Epithelial cell of proximal tubule (primary cell): ENCODE data around the gene ACIN1. TPM values are rescaled to one million over a fixed set of nuclear protein-coding genes. Genes with fewer than 3 reads are reported as not detected.

Source experiments
- DNase-seq: peaks from one replicate; pipeline ENCODE4 v3.0.0-alpha.2; 2011; ENCODE audit warnings: low read depth
- H3K4me3 ChIP-seq: 2 replicates; pipeline ENCODE4 v1.5.1; 2011; ENCODE audit warnings: low read depth, mild to moderate bottlenecking, low read length
- total RNA-seq: library from RNA; depleted of rRNA; stranded (reverse); fragments of >200 nt; gene quantifications from 2 replicates; pipeline ENCODE4 v1.2.3, GENCODE V29; 2015
- TF ChIP-seq, protein P1 (sequence below): conservative IDR thresholded peaks from 2 replicates; pipeline ENCODE4 v1.5.1; 2012; ENCODE audit warnings: low read depth, mild to moderate bottlenecking, low read length

Gene ACIN1
- total RNA-seq, 1 donor from 2014 or later: 84.1 TPM

DNA sequence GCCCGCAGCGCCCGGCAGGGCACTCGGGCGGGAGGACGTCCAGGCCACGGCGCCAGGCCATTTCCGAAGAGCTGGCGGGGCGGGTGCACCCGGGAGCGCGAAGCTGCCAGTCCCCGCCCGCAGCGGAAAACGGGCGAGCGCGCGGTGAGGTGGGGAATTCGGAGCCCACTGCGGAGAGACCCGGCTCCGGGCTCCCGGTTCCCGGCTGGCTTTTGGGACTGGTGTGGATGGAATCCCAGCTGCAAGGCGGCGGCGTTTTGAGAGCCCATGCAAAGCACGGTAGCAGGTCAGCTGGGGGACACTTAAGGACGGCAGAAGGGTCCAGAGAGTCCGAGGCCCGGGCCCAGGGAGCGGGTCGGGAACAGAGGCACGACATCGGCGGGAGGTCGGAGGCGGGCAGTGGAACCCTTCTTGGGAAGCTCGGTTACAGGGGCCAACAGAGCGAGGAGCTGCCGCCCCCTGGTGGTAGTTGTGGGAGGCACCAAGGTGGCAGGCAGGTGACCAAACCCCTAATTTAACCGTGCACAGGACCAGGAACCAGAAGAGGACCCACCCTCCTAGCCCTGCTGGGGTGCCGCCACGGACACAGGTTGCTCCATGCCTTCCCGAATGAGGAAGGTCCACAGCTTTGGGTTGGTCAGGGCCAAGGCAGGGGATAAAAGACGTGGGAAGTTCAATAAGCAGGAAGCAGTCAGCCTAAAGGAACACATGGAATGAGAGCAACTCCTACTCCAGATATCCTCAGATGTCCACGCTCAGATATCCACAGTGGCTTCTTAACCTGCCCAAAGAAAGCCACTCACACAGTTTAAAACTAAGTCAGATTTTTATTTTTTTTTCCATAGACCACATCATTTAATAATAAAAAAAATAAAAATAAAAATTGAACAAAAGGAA lies 36.9 kb downstream of the ACIN1 start:
- H3K4me3 ChIP-seq: peak overlapping the region; percentile 62
- TF ChIP-seq, protein P1, sequence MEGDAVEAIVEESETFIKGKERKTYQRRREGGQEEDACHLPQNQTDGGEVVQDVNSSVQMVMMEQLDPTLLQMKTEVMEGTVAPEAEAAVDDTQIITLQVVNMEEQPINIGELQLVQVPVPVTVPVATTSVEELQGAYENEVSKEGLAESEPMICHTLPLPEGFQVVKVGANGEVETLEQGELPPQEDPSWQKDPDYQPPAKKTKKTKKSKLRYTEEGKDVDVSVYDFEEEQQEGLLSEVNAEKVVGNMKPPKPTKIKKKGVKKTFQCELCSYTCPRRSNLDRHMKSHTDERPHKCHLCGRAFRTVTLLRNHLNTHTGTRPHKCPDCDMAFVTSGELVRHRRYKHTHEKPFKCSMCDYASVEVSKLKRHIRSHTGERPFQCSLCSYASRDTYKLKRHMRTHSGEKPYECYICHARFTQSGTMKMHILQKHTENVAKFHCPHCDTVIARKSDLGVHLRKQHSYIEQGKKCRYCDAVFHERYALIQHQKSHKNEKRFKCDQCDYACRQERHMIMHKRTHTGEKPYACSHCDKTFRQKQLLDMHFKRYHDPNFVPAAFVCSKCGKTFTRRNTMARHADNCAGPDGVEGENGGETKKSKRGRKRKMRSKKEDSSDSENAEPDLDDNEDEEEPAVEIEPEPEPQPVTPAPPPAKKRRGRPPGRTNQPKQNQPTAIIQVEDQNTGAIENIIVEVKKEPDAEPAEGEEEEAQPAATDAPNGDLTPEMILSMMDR: peak; percentile 94
- no peak for DNase-seq

DNA sequence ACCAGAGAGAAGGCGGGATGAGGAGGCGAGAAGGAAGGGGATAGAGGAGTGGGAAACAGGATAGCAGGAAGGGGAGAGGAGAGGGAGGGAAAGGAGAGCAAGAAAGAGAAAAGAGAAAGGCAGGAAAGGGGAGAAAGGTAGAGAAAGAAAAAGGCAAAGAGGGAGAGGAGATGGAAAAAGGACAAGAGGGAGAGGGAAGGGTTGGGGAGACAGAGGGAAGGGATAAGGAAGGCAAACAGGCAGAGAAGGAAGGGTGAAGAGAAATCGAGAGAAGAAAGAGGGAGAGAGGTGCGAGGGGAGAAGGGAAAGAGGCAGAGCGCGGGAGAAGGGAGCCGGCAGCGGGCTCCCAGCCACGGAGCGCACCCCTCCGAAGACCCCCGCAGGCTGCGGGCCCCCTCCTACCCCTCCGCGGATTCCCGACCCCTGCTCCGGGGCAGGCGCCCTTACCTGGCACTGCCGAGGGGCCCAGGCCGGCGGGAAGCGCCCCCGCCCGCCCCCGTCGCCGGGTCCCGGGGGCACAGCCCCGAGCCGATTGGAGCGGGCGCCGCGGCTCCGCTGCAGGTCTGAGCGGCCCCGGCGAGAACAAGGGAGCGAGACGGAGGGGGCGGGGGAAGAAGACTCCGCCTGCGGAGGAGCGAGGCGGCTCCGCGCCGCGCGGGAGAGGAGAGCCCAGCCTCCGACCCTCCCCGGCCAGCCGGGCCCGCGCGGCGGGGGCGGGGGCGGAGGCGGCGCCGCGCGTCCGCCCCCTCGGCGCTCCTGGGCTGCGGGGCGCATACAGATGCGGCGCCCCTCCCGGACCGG lies 37.8 kb downstream of the ACIN1 start, which contains the start of gene CDH24:
TSS of gene CDH24 (minus strand) at position 565 of the 801 bp plus-strand sequence. CDS start 1,787 bp downstream, outside the sequence.
- peak within 1 kb of the TSS; percentile 62 for H3K4me3 ChIP-seq
- no peak for DNase-seq
- TF ChIP-seq, protein P1: no peak

DNA sequence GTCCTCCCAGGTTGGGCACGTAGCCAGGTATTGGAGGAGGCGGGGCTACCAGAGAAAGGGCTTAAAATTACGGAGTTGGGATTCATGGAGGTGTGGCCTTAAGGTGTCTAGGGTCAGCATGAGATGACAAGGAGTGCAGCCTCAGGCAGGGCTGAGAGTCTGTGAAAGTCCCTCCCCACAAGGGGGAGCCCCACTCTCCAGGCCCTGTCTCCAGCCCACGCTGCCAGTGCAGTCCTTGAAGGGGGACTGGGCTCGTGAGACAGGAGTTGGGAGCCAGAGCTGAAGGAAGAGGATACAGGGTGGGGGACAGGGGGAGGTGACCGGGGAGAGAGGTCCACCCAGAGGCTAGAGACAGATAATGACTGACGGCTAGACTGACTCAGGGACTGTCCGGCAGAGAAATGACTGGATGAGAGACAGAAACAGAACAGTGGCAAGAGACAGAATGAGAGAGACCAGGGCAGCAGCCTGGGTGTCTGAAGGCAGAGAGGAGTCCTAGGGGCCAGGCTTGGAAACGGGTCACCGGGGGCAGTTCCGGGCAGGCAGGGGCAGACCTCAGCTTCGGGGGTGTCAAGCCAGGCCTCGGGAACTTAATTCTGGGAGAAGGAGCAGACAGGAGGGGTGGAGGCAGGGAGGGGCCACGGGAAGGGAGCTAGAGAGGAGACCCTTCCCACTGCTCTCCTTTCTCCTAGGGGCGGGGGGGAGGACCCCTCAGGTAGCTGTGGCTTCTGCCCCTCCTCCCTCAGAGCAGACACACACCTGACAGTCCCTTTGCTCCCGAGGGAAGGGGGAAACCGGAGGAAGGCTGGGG lies 38.6 kb downstream of the ACIN1 start:
- no peak for DNase-seq
- peak overlapping the region; percentile 62 for H3K4me3 ChIP-seq
- TF ChIP-seq, protein P1: peak; percentile 84

DNA sequence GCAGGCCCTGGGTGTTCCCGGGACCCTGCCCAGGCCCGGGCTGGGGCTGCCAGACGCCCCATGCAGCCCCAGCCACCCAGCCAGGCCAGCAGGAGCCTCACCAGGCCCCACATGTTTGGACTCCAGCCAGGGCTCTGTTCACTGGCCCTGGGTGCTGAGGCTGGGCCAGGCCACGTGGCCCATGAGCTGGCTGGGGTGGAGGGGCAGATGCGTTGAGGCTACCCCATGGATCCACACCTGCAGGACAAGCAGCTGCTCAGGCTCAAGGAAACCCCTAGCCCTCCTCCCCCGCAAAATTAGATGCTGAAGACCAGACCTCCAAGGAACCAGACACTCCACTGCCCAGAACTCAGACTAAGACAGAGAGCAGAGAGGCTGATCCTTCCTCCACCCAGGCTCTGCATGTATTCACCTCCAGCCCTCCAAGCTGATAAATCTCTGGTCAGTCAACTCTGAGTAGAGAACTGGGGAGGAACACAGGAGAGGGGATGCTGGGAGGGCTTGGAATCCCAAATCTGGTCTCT lies 39.3 kb downstream of the ACIN1 start:
- TF ChIP-seq, protein P1: no peak
- H3K4me3 ChIP-seq: no peak overlapping the region
- DNase-seq: no peak

DNA sequence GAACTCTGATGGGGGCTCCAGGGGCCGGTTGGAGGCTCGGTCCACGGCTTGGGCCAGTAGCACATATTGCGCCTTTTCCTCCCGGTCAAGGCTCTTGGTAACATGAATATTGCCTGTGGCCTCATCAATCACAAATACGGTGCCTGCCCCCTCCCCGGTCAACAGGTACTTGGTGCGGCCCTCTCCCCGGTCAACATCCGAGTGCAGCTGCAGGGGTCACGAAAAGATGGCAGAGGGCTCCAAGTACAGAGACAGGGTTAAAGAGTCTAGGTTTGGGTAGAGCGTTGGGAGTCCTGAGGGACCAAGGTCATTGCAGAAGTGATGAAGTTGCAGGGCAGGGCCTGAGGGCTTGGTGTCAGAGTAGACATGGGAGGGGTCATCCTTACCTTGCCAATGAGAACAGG lies 39.8 kb downstream of the ACIN1 start:
- no peak overlapping the region for H3K4me3 ChIP-seq
- no peak for DNase-seq
- TF ChIP-seq, protein P1: no peak
